ENCODE measurements around the gene ITGB4.

Gene ITGB4

GRCh38 chr17:75698659-75699058 is 22.6 kb upstream of the ITGB4 start:
- DNase-seq: no peak

GRCh38 chr17:75701288-75701687 is 20.0 kb upstream of the ITGB4 start:
- DNase-seq: no peak

GRCh38 chr17:75703191-75703590 is 18.1 kb upstream of the ITGB4 start:
- no peak for DNase-seq

- no peak for DNase-seq
Observed at GRCh38 chr17:75703591-75703990, 17.7 kb upstream of the ITGB4 start.

GRCh38 chr17:75704963-75705875 is 16.0 kb upstream of the ITGB4 start:
- no peak for DNase-seq

GRCh38 chr17:75706042-75706728 is 15.1 kb upstream of the ITGB4 start:
- DNase-seq: no peak

- DNase-seq: no peak
Observed at GRCh38 chr17:75707079-75707571, 14.1 kb upstream of the ITGB4 start.

GRCh38 chr17:75712446-75712845 is 8.8 kb upstream of the ITGB4 start:
- DNase-seq: no peak

GRCh38 chr17:75719732-75720131 is 1.5 kb upstream of the ITGB4 start:
- no peak for DNase-seq

GRCh38 chr17:75721463-75722011 is 278 bp downstream of the ITGB4 start:
- DNase-seq: no peak

GRCh38 chr17:75722076-75722475 is 817 bp downstream of the ITGB4 start:
- DNase-seq: no peak

- no peak for DNase-seq
Observed at GRCh38 chr17:75722542-75723095, 1.4 kb downstream of the ITGB4 start.

GRCh38 chr17:75723171-75723930 is 2.1 kb downstream of the ITGB4 start:
- DNase-seq: no peak

- no peak for DNase-seq
Observed at GRCh38 chr17:75724016-75725003, 3.1 kb downstream of the ITGB4 start.

- no peak for DNase-seq
Observed at GRCh38 chr17:75725504-75725903, 4.2 kb downstream of the ITGB4 start.

- DNase-seq: no peak
Observed at GRCh38 chr17:75727391-75727790, 6.1 kb downstream of the ITGB4 start.

GRCh38 chr17:75729351-75729750 is 8.1 kb downstream of the ITGB4 start:
- DNase-seq: no peak

- DNase-seq: no peak
Observed at GRCh38 chr17:75730065-75730464, 8.8 kb downstream of the ITGB4 start.

GRCh38 chr17:75731086-75731715 is 9.9 kb downstream of the ITGB4 start:
- DNase-seq: no peak

- no peak for DNase-seq
Observed at GRCh38 chr17:75731716-75732498, 10.6 kb downstream of the ITGB4 start.
